Activated CD8-positive, alpha-beta T cell treated with anti-CD3 and anti-CD28 coated beads for 36 hours (primary cell): ENCODE data around the gene ACVRL1. TPM values are rescaled to one million over a fixed set of nuclear protein-coding genes. Genes with fewer than 3 reads are reported as not detected.
A peak's percentile ranks its signal among the peaks of the same experiment; 100 is the strongest.

Source experiments
- ATAC-seq: fragments of 200-7000 bp; cut with Tn5 transposase; one replicate; pipeline ENCODE4 v1.10.0; 2021; ENCODE audit warnings: mild to moderate bottlenecking, moderate library complexity
- CTCF ChIA-PET: fragments of 350-600 bp; sonication (Branson Sonifier 250); formaldehyde crosslinking; loops from one replicate; lab custom pipeline; 2021; ENCODE audit warnings: antibody characterized with exemption; lab: Charles Lee
- POLR2A ChIA-PET: fragments of 350-600 bp; sonication (Branson Sonifier 250); formaldehyde crosslinking; loops from one replicate; lab custom pipeline; 2021; ENCODE audit warnings: antibody characterized with exemption; lab: Charles Lee
- DNase-seq: peaks from one replicate; pipeline ENCODE4 v3.0.0-alpha.2; 2020
- H3K27ac Mint-ChIP-seq: one replicate; pipeline ENCODE4 v1.8.0; 2021; ENCODE audit warnings: mild to moderate bottlenecking, mixed read lengths
- H3K27me3 Mint-ChIP-seq: one replicate; pipeline ENCODE4 v1.8.0; 2021; ENCODE audit warnings: mixed read lengths
- H3K36me3 Mint-ChIP-seq: one replicate; pipeline ENCODE4 v1.8.0; 2021; ENCODE audit warnings: low read depth, mixed read lengths
- H3K4me1 Mint-ChIP-seq: one replicate; pipeline ENCODE4 v1.8.0; 2021; ENCODE audit warnings: low read depth, mixed read lengths
- H3K4me3 Mint-ChIP-seq: one replicate; pipeline ENCODE4 v1.8.0; 2021; ENCODE audit warnings: mild to moderate bottlenecking, moderate library complexity, mixed read lengths
- H3K9me3 Mint-ChIP-seq: one replicate; pipeline ENCODE4 v1.8.0; 2021; ENCODE audit warnings: mixed read lengths
- intact Hi-C: fragments of 100-400 bp; cut with micrococcal nuclease; formaldehyde crosslinking; loops from one replicate; pipeline ENCODE4 v1.10.0; 2022
- total RNA-seq, 2 experiments: library from RNA; stranded (reverse); gene quantifications; one replicate each; pipeline ENCODE4 v1.2.3, GENCODE V29; 2021
- TF ChIP-seq, protein P1 (sequence below): fragments of 200-600 bp; IDR thresholded peaks from one replicate; pipeline ENCODE4 v1.8.0; 2022; ENCODE audit warnings: antibody characterized with exemption, mild to moderate bottlenecking

Gene ACVRL1
- total RNA-seq, 2 experiments from 2014 or later: not detected

- intact Hi-C loops: no loop called here
- TF ChIP-seq, protein P1, sequence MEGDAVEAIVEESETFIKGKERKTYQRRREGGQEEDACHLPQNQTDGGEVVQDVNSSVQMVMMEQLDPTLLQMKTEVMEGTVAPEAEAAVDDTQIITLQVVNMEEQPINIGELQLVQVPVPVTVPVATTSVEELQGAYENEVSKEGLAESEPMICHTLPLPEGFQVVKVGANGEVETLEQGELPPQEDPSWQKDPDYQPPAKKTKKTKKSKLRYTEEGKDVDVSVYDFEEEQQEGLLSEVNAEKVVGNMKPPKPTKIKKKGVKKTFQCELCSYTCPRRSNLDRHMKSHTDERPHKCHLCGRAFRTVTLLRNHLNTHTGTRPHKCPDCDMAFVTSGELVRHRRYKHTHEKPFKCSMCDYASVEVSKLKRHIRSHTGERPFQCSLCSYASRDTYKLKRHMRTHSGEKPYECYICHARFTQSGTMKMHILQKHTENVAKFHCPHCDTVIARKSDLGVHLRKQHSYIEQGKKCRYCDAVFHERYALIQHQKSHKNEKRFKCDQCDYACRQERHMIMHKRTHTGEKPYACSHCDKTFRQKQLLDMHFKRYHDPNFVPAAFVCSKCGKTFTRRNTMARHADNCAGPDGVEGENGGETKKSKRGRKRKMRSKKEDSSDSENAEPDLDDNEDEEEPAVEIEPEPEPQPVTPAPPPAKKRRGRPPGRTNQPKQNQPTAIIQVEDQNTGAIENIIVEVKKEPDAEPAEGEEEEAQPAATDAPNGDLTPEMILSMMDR: no peak
- ChIA-PET CTCF (interaction anchor here (1.1 to 2.4 kb wide), 5 partner anchors 10 to 443 kb away, joined by 3 to 20 read pairs (median 5); no protein-coding TSS in a partner anchor), POLR2A (interaction anchor here (0.7 to 1.3 kb wide), 2 partner anchors 19 to 36 kb away, joined by 3 to 4 read pairs; no protein-coding TSS in a partner anchor)
- Mint-ChIP-seq H3K4me3 (peak overlapping the region; percentile 43), H3K9me3 (no peaks in the 10 kb centered on the region), H3K36me3 (no peaks in the 10 kb centered on the region), H3K27me3 (peaks cover 53% of the 10 kb centered on the region), H3K27ac (no peak overlapping the region), H3K4me1 (peaks cover 13% of the 10 kb centered on the region)
- DNase-seq: peak; percentile 61
- ATAC-seq: peak; percentile 84
These were observed 43.1 kb upstream of the ACVRL1 start for GRCh38 chr12:51863933-51864832.

- ATAC-seq: peak; percentile 52
- CTCF ChIA-PET: interaction anchor here (1.1 to 2.4 kb wide), 5 partner anchors 9 to 444 kb away, joined by 3 to 20 read pairs (median 5); no protein-coding TSS in a partner anchor
- POLR2A ChIA-PET: interaction anchor here (0.7 to 1.3 kb wide), 2 partner anchors 19 to 37 kb away, joined by 3 to 4 read pairs; no protein-coding TSS in a partner anchor
- DNase-seq: no peak
- Mint-ChIP-seq H3K4me3 (no peak overlapping the region), H3K36me3 (no peaks in the 10 kb centered on the region), H3K9me3 (no peaks in the 10 kb centered on the region), H3K27ac (no peak overlapping the region), H3K27me3 (peaks cover 55% of the 10 kb centered on the region), H3K4me1 (peaks cover 16% of the 10 kb centered on the region)
- TF ChIP-seq, protein P1: no peak
- intact Hi-C loops: no loop called here
These were observed 42.3 kb upstream of the ACVRL1 start for GRCh38 chr12:51864833-51865670.

DNA sequence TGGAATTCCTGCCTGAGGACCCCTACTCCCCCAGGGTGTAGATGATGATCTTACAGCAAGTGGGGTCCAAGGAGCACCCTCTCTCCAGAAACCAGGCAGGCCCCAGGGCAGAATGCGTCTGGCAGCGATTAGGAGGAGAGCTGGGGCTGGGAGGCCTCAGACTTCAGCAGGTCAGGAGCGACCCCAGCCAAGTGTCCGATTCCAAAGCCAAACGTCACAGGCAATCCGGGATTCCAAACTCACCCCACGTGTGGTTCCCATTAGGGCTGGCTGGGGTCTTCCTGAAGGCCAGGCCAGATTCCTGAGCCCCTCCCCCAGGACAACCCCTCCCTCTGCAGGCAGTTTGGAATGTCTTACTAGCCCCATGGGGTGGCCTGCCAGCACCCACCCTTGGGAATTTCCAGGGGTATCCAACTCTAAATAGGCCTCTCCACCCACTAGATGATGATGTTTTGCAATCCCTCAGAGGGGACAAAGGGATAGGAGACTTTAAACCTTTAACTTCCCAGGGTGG, 41.5 kb upstream of the ACVRL1 start:
- POLR2A ChIA-PET: no interaction called here
- TF ChIP-seq, protein P1: no peak
- no peak overlapping the region for H3K4me3 Mint-ChIP-seq
- intact Hi-C loops: no loop called here
- no peak overlapping the region for H3K27ac Mint-ChIP-seq
- CTCF ChIA-PET: interaction anchor here (1.5 to 2.1 kb wide), 2 partner anchors 10 to 159 kb away, joined by 4 to 7 read pairs; no protein-coding TSS in a partner anchor
- DNase-seq (no peak), ATAC-seq (no peak)
- H3K36me3 Mint-ChIP-seq: no peaks in the 10 kb centered on the region
- peaks cover 60% of the 10 kb centered on the region for H3K27me3 Mint-ChIP-seq
- no peaks in the 10 kb centered on the region for H3K9me3 Mint-ChIP-seq
- H3K4me1 Mint-ChIP-seq: peaks cover 22% of the 10 kb centered on the region

DNA sequence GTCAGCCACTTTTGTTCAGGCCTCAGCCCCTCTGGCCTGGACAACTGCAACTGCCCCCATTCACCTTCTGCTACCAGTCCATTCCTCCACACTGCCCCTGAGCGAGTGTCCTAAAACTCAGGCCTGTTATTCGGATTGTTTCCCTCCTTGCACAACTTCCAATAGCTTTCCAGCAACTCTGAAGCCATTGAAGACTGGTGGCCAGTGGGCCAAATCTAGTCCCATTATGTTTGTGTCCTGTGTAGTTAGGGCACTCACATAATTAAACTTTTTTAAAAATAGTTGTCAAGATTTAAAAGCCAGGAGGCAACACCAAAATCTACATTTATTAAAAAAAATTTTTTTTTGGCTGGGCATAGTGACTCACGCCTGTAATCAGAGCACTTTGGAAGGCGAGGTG, 41.0 kb upstream of the ACVRL1 start:
- TF ChIP-seq, protein P1: no peak
- intact Hi-C loops: no loop called here
- H3K27ac Mint-ChIP-seq: no peak overlapping the region
- no peak overlapping the region for H3K4me3 Mint-ChIP-seq
- H3K36me3 Mint-ChIP-seq: no peaks in the 10 kb centered on the region
- POLR2A ChIA-PET: no interaction called here
- no peaks in the 10 kb centered on the region for H3K9me3 Mint-ChIP-seq
- DNase-seq (no peak), ATAC-seq (no peak)
- H3K4me1 Mint-ChIP-seq: peaks cover 24% of the 10 kb centered on the region
- H3K27me3 Mint-ChIP-seq: peaks cover 59% of the 10 kb centered on the region
- CTCF ChIA-PET: interaction anchor here (1.7 to 2.1 kb wide), 2 partner anchors 9 to 46 kb away, joined by 5 to 7 read pairs; no protein-coding TSS in a partner anchor
